SJCRH30 (cell line): ENCODE data around the gene DNAH2. TPM values are rescaled to one million over a fixed set of nuclear protein-coding genes. Genes with fewer than 3 reads are reported as not detected.

Source experiments
- DNase-seq, 2 experiments: peaks; one replicate each; pipeline ENCODE4 v3.0.0-alpha.2; 2015 to 2020
- H3K27ac ChIP-seq: fragments of 250-450 bp; sonication (Bioruptor Pico); 2 replicates; pipeline ENCODE4 v1.5.1; 2020; ENCODE audit warnings: mild to moderate bottlenecking, moderate library complexity
- H3K27me3 ChIP-seq: fragments of 250-450 bp; sonication (Bioruptor Pico); 2 replicates; pipeline ENCODE4 v1.5.1; 2020; ENCODE audit warnings: mild to moderate bottlenecking, moderate library complexity
- H3K36me3 ChIP-seq: fragments of 250-450 bp; sonication (Bioruptor Pico); 2 replicates; pipeline ENCODE4 v1.5.1; 2020; ENCODE audit warnings: mild to moderate bottlenecking, moderate library complexity
- H3K4me1 ChIP-seq: fragments of 250-450 bp; sonication (Bioruptor Pico); 2 replicates; pipeline ENCODE4 v1.5.1; 2020; ENCODE audit warnings: mild to moderate bottlenecking, moderate library complexity
- H3K4me3 ChIP-seq: fragments of 250-450 bp; sonication (Bioruptor Pico); 2 replicates; pipeline ENCODE4 v1.5.1; 2020; ENCODE audit warnings: mild to moderate bottlenecking, moderate library complexity
- H3K9me3 ChIP-seq: fragments of 250-450 bp; sonication (Bioruptor Pico); replicated peaks from 2 replicates; pipeline ENCODE4 v1.5.1; 2020; ENCODE audit warnings: mild to moderate bottlenecking, moderate library complexity
- total RNA-seq: library from RNA; depleted of rRNA; stranded (reverse); fragments of >200 nt; shearing (Covaris generic); gene quantifications from 2 replicates; pipeline ENCODE4 v1.2.3, GENCODE V29; 2014

Gene DNAH2
- total RNA-seq, 1 experiment from 2014 or later: not detected

DNA sequence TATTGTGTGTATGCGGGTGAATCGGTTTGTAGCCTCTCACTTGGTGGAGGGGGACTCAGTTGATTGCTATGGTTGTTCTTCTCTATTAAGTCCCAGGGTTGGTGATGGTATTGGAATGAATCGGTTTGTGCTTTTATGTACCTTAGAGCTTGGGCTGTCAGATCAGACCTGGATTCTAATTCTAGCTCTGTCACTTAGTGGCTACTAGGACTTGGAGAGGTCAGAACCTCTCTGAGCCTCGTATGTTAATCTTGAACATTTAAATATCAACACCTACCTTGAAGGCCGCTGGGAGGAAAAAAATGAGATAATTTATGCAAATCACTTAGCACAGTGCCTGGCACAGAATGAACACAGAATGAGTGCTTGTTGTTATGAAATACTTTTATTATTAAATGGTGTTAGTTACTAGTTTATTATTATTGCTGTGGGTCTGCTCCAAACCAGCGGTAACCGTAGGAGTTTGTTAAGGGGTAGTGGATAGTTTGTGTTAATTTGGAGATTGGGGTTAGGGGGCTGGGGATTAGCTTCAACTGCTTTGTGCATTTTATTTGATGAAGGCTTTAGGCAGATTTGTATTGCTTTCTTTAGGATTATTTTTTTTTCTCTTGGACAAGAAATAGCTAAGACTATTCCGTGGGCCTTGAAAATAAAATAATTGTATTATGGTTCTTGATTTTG is 120.0 kb downstream of the DNAH2 start:
- Histone ChIP-seq H3K4me1 (peaks cover 13% of the 10 kb centered on the region), H3K4me3 (peak overlapping the region; percentile 72)

DNA sequence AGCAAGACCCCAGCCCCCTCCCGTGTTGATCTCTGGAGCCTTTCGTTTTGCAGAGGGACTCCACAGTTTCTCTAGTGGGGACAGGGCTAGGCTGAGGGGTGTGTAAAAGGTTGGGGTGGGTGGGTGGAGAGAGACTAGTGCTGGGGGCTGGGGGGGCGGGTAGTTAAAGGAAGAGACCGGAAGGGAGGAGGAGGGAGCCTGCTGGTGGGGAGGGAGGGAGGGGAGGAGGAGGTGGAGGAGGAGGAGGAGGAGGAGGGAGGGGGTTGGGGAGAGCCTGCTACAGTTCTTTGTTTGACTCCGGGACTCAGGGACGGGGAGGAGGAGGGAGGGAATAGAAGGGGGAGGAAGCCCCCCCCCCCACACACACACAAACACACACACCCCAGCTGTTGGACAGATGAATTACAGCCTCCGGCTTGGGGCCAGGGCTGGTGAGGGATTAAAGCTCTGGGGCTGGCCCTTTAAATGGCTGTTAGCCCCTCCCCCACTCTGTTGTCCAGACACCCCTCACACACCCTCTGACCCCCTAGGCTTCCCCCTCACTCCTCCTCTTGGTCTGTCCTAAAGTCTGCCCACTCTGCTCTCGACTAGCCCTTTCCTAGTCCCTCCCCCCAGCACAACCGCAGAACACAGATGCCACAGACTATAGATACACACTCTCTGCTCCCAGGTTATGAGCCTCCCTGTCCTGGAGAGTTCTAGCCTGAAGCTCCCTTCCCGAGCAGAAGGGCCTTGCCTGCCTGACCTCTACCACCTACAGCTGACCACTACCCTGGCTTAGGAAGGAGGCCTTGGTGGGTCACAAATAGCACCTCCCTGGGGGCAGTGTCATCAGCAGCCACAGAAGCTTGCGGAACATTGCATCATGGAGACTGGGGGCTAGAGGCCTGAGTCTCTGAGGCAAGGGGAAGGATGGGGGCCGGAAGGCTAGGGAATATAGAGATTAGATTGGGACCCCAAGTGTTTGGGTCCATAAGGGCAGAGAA is 120.8 kb downstream of the DNAH2 start:
- peak; percentile 76 to 80 for DNase-seq
- Histone ChIP-seq H3K27ac (0 out of 2 replicates have a peak overlapping the region, but pooled peaks have one; percentile 14), H3K4me1 (peaks cover 13% of the 10 kb centered on the region), H3K4me3 (peak overlapping the region; percentile 72), H3K27me3 (no peaks in the 10 kb centered on the region), H3K36me3 (no peaks in the 10 kb centered on the region), H3K9me3 (no peaks in the 10 kb centered on the region)

More for the DNA sequence above, 120.0 kb downstream of the DNAH2 start:
- Histone ChIP-seq H3K27me3 (no peaks in the 10 kb centered on the region), H3K9me3 (no peaks in the 10 kb centered on the region), H3K27ac (no peak overlapping the region), H3K36me3 (no peaks in the 10 kb centered on the region)
- no peak for DNase-seq

- Histone ChIP-seq H3K4me1 (peaks cover 13% of the 10 kb centered on the region), H3K9me3 (no peaks in the 10 kb centered on the region), H3K27me3 (no peaks in the 10 kb centered on the region), H3K27ac (0 out of 2 replicates have a peak overlapping the region, but pooled peaks have one; percentile 14), H3K36me3 (no peaks in the 10 kb centered on the region), H3K4me3 (no peak overlapping the region)
- no peak for DNase-seq
Observed at GRCh38 chr17:7839190-7839875, 121.8 kb downstream of the DNAH2 start.

DNA sequence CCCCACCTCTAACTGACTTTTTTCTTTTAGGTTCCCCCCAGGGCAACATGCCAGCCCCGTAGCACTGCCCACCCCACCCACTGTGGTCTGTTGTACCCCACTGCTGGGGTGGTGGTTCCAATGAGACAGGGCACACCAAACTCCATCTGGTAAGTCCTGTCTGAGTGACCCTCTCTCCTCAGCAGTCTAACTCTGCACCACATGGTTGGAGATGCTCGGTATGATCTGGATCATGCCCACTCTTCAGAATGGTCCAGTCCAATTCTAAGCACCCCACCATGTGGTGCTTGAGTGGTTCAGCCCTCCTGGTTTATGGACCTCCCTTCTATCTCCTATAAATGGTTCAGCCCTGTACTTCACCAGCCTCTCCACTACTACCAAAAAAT is 122.3 kb downstream of the DNAH2 start:
- no peak for DNase-seq
- no peaks in the 10 kb centered on the region for H3K36me3 ChIP-seq
- no peak overlapping the region for H3K4me3 ChIP-seq
- peaks cover 13% of the 10 kb centered on the region for H3K4me1 ChIP-seq
- H3K27ac ChIP-seq: no peak overlapping the region
- H3K9me3 ChIP-seq: no peaks in the 10 kb centered on the region
- no peaks in the 10 kb centered on the region for H3K27me3 ChIP-seq

- H3K27ac ChIP-seq: no peak overlapping the region
Observed at GRCh38 chr17:7840441-7840840, 122.9 kb downstream of the DNAH2 start.

DNA sequence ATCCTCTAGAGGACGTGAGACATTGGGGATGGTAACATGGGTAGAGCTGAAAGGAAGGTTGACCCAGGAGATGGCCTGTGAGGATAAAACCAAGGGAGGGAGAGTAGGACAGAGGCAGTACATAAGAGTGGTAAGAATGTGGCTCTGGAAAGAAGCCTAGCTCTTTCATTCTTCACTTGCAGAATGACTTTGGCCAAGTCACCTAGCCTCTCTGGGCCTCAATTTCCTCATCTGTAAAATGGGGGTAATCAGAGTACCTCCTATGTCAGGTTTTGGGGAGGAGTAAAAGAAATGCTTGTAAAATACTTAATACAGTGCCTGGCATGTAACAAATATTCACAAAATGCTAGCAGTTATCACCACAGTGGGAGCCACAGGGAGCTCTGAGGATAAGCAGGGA is 123.3 kb downstream of the DNAH2 start:
- Histone ChIP-seq H3K27me3 (no peaks in the 10 kb centered on the region), H3K4me3 (peak overlapping the region; percentile 75), H3K27ac (peak overlapping the region; percentile 22; the same call in 1 of the 2 replicates), H3K36me3 (no peaks in the 10 kb centered on the region), H3K4me1 (peaks cover 13% of the 10 kb centered on the region), H3K9me3 (no peaks in the 10 kb centered on the region)
- DNase-seq: no peak

More at GRCh38 chr17:7840441-7840840, 122.9 kb downstream of the DNAH2 start:
- H3K9me3 ChIP-seq: no peaks in the 10 kb centered on the region
- H3K27me3 ChIP-seq: no peaks in the 10 kb centered on the region
- no peaks in the 10 kb centered on the region for H3K36me3 ChIP-seq
- peaks cover 13% of the 10 kb centered on the region for H3K4me1 ChIP-seq
- H3K4me3 ChIP-seq: no peak overlapping the region
- no peak for DNase-seq

DNA sequence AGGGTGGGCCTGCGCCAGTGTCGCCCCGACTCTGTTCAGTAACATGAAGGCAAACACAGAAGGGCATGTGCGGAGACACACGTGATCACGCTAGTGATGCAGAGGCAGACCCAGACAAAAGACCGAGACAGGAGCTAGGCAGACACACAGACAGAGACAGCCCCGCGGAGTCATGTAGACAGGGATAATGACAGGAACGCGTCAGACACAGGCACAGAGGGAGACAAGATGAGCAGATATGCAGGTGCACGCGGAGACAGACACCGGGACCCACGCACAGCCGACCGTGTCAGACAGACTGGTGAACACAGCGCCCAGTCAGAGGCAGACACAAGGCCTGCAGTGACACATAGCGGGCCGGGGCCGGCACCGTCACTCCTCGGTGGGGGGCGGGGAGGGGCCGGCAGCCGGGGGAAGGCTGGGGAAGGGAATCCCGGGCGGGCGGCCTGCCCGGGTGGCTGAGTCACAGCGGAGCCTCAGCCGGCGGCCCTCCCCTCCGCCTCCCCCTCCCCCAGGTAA is 123.9 kb downstream of the DNAH2 start:
- Histone ChIP-seq H3K36me3 (no peaks in the 10 kb centered on the region), H3K9me3 (no peaks in the 10 kb centered on the region), H3K4me1 (peaks cover 13% of the 10 kb centered on the region), H3K4me3 (peak overlapping the region; percentile 75), H3K27ac (peak overlapping the region; percentile 64), H3K27me3 (no peaks in the 10 kb centered on the region)
- peak; percentile 57 for DNase-seq

DNA sequence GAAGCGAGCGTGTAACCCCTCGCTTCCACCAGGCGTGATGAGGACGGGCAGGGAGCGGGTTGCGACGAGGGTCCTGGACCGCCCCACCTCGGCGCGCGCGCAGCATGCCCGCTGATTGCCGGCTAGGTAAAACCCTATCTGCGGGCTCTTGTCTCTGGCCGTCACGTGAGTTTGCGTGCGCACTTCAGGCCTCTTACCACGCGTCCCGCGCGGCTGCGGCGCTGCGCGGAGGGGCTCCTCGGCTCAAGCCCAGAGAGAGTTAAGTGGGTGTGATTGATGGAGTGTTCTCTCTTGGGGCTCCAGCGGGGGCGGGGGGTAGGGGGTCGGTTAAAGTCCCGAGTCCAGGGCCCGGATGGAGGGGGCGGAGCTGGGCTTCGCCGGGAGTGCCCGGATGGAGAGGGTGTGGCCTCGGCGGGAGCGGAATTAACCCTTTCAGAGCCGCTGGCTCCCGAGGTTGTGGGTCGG is 124.4 kb downstream of the DNAH2 start:
- Histone ChIP-seq H3K36me3 (no peaks in the 10 kb centered on the region), H3K4me3 (peak overlapping the region; percentile 75), H3K4me1 (peaks cover 12% of the 10 kb centered on the region), H3K9me3 (no peaks in the 10 kb centered on the region), H3K27me3 (no peaks in the 10 kb centered on the region), H3K27ac (peak overlapping the region; percentile 64)
- DNase-seq: peak; percentile 86 to 88

GRCh38 chr17:7842380-7843256 is 125.1 kb downstream of the DNAH2 start:
- peak overlapping the region; percentile 75 for H3K4me3 ChIP-seq

DNA sequence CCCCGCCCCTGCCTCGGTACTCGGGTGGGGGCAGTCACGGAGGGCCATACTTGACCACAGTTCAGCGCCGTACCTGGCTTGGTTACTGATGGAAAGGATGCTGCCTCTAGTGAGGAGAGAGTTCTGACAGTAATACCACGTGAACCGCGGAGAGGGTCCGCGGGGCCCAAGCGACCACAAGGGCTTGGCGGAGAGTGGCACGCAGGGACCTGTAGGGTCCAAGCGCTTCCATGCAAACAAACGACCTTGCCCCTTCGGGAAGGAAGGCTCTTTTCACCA is 125.7 kb downstream of the DNAH2 start:
- no peak for DNase-seq
- H3K4me3 ChIP-seq: peak overlapping the region; percentile 75
- no peaks in the 10 kb centered on the region for H3K27me3 ChIP-seq
- peak overlapping the region; percentile 64 for H3K27ac ChIP-seq
- H3K36me3 ChIP-seq: no peaks in the 10 kb centered on the region
- peaks cover 4% of the 10 kb centered on the region for H3K4me1 ChIP-seq
- no peaks in the 10 kb centered on the region for H3K9me3 ChIP-seq

More at GRCh38 chr17:7842380-7843256, 125.1 kb downstream of the DNAH2 start:
- peak; percentile 56 to 60 for DNase-seq
- peaks cover 6% of the 10 kb centered on the region for H3K4me1 ChIP-seq
- no peaks in the 10 kb centered on the region for H3K27me3 ChIP-seq
- H3K9me3 ChIP-seq: no peaks in the 10 kb centered on the region
- H3K36me3 ChIP-seq: no peaks in the 10 kb centered on the region
- H3K27ac ChIP-seq: peak overlapping the region; percentile 64

GRCh38 chr17:7843536-7844291 is 126.2 kb downstream of the DNAH2 start:
- H3K4me3 ChIP-seq: peak overlapping the region; percentile 75
- H3K4me1 ChIP-seq: peaks cover 2% of the 10 kb centered on the region

GRCh38 chr17:7844292-7845154 is 127.0 kb downstream of the DNAH2 start:
- Histone ChIP-seq H3K27me3 (no peaks in the 10 kb centered on the region), H3K36me3 (no peaks in the 10 kb centered on the region), H3K4me3 (peak overlapping the region; percentile 75), H3K4me1 (no peaks in the 10 kb centered on the region), H3K27ac (peak overlapping the region; percentile 64), H3K9me3 (no peaks in the 10 kb centered on the region)
- peak; percentile 82 to 88 for DNase-seq

More at GRCh38 chr17:7843536-7844291, 126.2 kb downstream of the DNAH2 start:
- Histone ChIP-seq H3K9me3 (no peaks in the 10 kb centered on the region), H3K27me3 (no peaks in the 10 kb centered on the region), H3K36me3 (no peaks in the 10 kb centered on the region), H3K27ac (peak overlapping the region; percentile 64)
- DNase-seq: peak; percentile 66 to 69
